Activated CD4-positive, CD25-positive, alpha-beta regulatory T cell treated with anti-CD3 and anti-CD28 coated beads, Interleukin-2, amount 50 U/mL, for 72 hours (primary cell): ENCODE results near the gene ICAM2.
A peak's percentile ranks its signal among the peaks of the same experiment; 100 is the strongest.

ENCODE experiments used
- DNase-seq: peaks from one replicate; pipeline ENCODE4 v3.0.0; 2021

Gene ICAM2

DNA sequence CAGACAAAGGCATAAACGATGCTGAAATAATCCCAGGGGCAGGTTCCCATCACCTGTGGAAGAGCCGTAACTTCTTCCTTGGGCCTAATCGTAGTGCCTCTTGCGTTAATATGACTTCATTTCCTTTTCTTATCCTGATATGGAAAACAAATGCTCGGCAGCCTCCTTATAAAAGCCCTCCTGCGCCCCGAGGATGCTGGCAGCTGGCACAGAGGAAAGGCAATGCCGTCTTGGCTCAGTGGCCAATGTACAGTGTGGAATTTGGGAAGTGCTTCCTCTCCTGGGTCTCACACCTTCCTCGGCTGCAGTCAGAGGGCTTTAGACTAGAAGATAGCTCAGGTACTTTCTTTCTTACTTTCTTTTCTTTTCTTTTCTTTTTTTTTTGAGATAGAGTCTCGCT is 51.2 kb downstream of the ICAM2 start:
- DNase-seq = no peak

DNA sequence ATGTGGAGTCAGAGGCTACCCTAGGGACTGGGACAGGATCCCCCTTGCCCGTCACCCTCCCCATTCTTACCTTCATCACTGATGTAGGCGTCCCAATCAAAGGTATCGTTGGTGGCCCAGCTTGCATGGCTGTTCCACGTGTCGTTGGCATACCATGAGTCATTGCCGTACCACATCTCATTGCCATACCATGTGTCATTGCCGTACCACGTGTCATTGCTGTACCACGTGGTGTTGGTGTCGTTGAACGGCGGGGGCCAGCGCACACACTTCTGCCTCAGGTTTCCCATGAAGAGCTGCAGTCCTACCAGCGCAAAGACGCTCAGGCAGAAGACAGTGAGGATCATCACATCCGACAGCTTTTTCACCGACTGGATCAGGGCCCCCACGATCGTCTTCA is 52.5 kb downstream of the ICAM2 start:
- no peak for DNase-seq

DNA sequence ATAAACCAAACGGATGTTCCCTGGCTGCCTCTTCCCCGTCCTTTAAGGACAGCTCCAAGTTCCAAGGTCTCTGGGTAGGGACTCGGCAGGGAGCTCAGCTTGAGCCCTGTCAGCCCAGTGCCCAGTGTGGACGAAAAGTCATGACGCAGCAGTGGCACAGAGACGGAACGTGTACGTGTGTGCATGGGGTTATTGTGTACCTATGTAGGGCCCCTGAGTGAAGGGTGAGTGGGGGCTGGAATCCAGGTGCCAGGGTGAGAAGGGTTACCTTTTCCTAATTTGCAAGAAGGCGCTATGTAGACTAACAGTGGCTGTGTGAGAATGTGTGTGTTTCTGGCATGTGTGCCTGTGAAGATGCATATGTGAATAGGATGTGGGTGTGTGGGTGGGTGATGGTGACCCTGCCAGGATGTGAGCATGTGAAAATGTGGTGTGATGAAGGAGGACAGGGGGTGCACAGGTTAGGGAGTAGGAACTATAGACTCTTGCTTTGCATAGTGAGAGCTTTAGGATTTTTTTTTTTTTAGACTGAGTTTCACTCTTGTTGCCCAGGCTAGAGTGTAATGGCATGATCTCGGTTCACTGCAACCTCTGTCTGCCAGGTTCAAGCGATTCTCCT is 53.7 kb downstream of the ICAM2 start:
- DNase-seq = no peak

DNA sequence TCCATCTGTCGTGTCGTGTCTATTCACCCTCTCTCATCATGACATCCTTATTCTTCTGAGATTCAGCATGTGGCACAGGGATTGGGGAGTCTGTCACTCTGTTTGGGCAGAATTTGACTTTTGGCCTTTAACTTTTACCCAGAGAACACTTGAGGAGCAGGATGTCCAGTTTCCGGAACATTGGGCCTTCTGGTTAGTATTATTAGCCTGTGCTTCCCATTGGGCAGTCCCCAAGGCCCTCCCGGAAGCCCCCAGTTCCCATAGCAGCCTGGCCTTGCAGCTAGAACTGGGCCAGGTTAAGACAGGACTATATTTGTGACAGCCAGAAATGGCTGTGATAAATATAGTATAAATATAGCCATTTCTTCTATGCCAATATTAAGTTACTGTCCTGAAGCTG is 57.3 kb downstream of the ICAM2 start:
- DNase-seq = no peak

DNA sequence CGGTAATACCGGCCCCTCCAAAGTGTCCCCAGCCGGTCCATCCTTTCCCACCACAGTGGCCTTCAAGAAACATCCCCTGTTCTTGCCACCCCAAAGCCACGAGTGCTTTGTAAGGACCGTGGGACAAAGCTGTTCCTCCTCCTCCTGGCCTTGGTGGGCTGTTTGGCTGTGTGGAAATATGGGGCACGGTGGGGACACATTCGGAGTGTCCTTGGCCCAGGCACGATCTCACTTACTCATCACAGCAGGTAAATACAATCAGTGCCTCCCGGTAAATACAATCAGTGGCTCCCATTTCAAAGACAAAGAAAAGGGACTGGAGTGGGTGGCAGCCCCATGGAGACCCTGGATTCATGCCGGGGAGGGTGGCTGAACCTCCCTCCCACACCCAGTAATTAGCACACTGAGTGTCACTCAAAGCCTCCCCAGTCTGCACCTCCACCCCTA is 58.1 kb downstream of the ICAM2 start:
- no peak for DNase-seq

DNA sequence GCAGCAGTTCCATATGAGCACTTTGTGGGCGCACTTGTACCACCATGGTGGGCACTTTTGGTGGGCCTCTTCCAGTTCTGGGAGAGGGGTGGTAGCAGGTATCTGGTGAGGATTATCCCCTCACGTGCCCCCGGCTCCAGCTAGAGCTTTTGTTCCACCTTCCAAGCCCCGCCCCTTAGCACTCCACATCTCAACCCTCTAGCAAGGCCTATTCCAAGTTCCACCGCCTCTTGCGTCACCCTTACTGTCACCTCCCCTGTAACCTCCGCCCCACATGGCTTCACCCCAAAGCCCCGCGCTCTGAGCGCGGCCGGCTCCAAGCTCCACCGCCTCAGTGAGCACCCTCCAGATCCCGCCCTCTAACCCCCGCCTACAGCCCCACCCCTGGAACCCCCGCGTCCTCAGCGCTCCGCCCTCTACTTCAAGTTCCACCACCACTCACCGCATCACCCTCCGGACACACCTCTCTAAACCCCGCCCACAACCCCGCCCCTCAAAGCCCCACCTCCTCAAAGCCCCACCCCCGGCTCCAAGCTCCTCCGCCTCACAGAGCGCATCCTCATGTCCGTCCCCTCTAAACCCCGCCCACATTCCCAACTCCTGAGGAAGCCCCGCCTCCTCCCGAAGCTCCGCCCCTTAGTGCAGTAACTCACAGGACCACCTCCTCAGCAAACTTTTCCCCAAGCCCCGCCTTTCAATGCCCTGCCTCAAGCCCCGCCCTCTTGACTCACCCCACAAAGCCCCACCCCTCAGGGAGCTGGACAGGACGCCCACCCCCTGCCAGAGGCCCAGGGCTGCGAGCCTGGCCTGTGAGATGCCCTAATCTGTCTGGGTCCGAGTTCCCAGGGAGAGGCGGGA is 58.8 kb downstream of the ICAM2 start:
- peak; percentile 53 for DNase-seq

DNA sequence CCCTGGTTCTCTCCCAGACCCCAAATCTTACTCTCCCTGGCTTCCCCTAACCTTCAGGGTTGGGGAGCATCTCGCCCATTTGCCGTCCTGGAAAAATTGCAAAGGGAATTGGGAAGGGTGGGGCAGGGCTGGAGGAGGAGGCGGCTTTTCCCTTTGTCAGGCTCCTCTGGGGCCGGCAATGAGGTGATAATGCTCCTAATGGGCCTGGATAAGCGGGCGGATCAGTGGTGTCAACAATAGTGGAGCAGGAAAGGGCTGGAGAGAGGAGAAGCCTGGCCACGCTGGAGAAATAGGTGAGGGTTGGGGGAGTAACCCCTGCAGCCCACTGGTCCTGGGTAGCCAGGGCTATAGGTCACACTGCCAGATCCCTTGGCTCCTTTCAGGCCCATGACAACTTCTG is 60.0 kb downstream of the ICAM2 start:
- DNase-seq = no peak

DNA sequence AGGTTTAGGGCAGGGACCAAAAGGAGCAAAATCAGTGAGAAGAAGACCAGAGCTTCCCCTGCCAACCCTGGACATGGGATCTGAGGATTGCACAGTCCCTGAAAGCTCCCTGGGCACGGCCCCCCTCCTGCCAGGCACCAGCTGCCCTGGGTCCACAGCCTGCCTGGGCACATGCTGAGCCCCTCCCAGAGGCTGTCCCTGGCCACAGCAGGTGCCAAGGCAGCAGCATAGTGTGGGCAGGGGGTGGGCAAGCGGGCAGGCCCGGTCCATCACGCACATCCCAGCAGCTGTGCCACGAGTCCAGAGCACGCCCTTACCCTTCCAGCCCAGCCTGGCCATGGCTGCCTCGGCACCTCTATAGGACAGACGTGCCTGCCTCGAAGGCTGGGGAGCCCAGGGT is 60.4 kb downstream of the ICAM2 start:
- DNase-seq = no peak

DNA sequence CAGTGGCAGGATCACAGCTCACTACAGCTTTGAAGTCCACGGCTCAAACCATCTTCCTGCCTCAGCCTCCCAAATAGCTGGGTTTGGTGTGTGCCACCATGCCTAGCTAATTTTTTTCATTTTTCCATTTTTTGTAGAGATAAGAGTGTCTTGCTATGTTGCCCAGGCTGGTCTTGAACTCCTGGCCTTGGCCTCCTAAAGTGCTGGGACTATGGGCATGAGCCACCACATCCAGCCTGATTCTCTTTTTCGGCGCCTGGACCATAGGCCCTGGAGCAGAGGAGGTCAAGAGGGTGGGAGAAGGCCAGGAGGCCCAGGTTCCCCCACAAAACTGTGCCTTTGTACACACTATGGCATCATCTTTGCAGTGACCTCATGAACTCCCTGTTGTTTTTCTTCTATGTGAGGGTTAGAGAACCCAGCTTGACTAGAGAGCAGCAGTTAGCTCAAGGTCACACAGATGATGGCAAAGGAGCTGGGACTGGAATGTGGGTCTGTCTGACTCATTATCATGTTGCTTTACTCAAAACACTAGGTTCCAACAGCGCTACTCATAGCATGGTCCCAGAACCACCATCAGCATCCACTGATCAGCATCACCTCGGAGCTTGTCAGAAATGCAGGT is 64.0 kb downstream of the ICAM2 start:
- DNase-seq = no peak

DNA sequence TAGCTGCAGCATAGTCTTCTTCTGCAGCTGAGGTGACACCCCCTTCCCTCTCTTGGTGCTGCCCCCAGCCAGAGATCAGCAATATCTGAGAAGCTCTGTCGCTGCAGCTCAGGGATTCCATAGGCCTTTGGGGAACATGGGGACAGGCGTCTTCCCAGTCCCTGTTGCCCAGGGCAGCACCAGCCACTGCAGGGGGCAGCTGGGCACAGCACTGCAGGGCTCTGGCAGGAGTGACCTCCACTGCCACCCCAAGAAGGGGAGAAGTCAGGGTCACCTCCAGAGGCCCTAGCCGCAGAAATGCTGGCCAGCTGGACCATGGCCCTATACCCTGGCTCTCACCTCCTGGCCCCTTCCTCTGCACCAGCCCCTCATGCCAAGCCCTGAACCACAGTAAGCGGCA is 64.6 kb downstream of the ICAM2 start:
- DNase-seq = no peak

DNA sequence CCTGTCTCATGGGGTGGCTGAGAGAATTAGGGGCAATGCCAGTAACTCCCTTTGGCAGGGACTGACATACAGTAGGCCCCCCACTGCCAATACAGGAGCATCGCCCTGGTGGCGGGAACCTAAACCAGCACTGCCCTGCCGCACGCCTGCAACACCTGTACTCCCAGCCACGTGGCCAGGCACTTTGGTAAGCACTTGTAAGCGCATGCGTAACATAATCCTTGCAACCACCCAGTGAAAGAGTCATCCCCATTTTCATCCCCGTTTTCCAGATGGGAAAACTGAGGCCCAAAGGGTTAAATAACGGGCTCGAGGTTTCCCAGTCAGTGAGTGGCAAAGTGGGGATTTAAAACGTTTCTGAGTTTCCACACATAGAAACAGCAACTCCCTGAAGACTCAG is 65.2 kb downstream of the ICAM2 start:
- no peak for DNase-seq

DNA sequence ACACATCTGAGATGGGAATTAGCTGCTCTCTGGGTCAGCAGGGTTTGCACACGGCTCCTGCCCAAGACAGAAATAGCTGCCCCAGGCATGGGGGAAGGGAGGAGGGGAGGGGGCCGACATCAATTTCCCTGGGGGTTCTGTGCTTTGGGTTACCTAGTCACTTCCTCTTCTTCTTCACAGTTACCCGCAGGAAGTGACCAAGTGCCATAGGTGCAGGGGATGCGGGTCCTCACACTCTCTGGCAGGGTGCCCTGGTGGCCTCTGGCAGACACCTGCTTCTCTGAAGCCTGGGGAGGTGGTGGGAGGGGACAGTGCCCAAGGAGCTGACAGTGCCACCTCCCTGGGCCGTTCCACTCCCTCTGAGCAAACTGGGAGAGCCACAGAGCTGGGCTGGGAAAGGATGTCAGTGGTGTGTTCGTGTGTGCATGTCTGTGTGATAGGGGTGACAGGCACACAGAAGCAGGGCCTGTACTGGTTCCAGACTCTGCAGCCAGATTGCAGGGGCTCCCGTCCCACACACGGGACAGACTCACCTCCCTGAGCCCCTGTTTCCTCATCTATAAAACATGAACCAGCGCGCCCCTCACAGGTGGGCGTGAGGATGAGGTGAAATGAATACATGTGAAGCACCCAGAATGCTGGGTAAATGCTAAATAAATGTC is 65.9 kb downstream of the ICAM2 start:
- no peak for DNase-seq
